GM18511 (cell line): ENCODE data around the gene PPP1CA.
A peak's percentile ranks its signal among the peaks of the same experiment; 100 is the strongest.

ENCODE experiments used
- ATAC-seq: cut with Tn5 transposase; IDR thresholded peaks from one replicate; pipeline ENCODE4 v1.9.1; 2021; ENCODE audit warnings: mild to moderate bottlenecking, moderate library complexity; ENCODE audit not compliant: unreplicated experiment

Gene PPP1CA

GRCh38 chr11:67418476-67419281, 17.0 kb upstream of the PPP1CA start:
- ATAC-seq: no peak

- no peak for ATAC-seq
Observed at GRCh38 chr11:67417425-67417824, 15.8 kb upstream of the PPP1CA start.

DNA sequence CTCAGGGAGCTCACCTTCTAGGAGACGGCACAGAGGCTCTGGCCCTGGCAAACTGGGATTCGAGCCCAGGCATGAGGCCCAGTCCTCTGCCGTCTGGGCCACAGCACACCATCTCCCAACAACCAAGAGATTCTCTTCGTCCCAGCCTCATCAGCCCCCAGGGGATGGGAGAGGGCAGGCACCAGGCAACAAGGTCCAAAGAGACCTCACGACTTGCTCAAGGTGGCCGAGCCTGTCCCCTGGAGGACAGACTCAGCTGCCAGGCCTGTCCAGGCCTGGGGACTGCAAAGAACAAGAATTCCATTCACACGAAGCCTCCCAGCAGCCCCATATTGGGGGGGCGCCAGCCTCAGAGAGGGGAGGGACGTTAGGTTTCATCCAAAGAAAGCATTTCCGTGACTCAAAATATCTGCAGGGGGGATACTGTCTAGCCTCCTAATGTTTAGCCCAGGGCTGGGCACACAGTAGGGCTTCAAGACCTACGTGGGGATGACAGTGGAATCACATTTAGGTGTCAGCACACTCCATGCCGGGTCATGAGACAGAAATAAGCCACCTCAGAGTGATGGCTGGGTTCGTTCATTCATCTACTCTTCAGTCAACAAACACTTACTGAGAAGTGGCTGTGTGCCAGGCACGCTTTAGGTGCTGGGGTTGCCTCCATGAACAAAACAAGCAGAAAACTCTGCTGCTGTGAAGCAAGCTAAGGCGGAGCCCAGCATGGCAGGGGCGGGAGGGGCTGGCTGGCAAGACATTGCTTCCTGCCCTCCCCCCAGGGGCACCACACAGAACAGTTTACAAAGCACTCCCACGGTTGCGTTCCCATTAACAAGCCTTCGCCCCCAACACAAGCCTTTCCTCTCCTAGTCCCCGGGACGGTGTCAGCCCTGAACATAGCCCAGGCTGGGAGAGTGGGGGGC, 15.0 kb upstream of the PPP1CA start:
- ATAC-seq: no peak

GRCh38 chr11:67415501-67416304, 14.0 kb upstream of the PPP1CA start, which contains the start of gene CARNS1:
CARNS1 (plus strand) TSS chr11:67415678; CDS start chr11:67416200, 522 bp downstream.
- no peak for ATAC-seq

DNA sequence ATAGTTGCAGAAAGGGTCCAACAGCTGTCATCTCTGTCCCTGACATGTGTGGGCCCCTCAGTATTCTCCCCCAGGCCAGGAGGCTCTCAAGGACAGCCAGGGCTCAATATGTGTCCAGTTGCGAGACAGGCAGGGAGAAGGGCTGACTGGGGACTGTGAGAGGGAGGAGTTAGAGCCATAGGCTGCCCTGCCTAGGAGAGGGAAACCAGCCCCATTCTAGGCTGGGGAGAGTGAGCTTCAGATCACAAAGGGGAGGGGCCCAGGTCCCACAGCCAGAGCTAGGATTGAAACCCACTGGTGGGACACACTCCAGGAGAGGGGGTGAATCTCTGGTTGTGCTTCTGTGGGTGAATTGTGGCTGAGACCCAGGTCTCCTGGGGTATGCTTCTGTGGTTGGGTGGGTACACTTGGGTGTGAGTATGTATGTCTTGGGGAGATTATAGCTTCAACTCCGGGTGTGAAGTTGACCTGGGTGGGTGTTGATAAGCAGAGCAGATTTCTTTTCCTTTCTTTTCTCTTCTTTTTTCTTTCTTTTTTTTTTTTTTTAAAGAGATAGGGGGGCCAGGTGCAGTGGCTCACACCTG, 11.7 kb upstream of the PPP1CA start:
- ATAC-seq: no peak

DNA sequence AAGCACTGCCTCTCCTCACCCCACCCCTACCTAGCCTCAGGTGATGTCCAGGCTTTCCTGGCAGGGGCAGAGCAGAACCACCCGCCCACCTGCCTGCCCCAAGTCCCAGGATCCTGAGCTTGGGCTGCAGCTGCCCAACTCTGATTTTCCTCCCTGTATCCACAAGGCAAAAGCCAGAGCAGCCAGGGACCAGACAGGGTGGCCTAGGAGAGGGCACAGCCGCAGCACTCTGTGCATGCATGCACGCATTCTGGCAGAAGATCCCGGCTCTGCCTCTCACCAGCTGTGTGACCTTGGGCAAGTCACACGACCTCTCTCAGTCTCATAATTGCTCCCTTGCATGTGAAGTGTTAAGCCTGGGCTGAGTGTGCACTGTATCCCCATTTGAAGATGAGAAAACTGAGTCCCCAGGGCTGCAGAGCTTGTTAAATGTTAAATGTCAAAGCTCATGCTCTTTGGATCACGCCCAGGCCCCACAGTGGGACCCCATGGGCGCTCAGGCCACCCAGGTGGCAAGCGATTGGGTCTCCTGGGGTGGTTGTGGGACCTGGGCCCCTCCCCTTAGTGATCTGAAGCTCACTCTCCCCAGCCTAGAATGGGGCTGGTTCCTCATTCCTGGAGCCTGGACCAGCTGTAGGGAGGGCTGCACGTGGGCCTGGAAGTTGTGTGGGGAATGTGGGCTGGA, 11.0 kb upstream of the PPP1CA start:
- ATAC-seq: no peak

- ATAC-seq: no peak
Observed at GRCh38 chr11:67411785-67412152, 10.1 kb upstream of the PPP1CA start.

DNA sequence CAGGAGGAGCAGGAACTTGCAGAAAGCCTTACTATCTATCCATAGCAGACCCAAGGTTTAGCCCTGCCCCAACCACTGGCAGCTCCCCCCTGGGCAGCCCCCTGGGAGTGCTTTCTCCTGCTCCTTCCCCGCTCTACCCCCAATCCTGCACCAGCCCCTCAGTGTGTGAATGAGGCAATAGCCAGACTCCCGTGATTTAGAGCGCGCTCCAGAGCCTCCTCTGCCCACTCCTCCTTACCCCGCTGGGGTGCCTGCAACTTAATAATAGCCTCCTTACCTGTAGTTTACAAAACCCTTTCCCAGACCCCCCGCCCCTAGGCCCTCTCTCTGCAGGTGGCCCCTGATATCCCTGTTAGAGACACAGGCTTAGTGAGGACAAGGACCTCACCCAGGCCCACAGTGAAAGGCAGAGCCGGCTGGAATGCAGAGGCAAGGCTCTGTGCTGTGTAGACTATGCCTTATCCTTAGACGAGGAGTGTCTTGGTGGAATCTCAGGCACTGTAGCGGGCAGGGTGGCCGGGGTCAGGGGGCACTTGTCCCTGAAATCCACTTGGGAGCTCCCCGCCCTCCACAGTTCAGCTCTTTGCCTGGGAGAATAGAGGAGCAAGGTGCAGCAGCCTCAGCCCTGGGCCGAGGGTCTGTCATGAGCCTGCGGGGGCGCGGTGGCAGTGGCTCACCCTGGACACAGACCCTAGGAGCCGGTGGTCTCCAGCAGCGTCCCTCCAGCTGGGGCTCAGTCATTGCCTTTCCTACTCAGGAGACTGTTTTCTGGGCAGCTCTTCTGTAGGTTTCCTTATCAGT, 9.5 kb upstream of the PPP1CA start:
- no peak for ATAC-seq

GRCh38 chr11:67410369-67410831, 8.7 kb upstream of the PPP1CA start:
- ATAC-seq: no peak

DNA sequence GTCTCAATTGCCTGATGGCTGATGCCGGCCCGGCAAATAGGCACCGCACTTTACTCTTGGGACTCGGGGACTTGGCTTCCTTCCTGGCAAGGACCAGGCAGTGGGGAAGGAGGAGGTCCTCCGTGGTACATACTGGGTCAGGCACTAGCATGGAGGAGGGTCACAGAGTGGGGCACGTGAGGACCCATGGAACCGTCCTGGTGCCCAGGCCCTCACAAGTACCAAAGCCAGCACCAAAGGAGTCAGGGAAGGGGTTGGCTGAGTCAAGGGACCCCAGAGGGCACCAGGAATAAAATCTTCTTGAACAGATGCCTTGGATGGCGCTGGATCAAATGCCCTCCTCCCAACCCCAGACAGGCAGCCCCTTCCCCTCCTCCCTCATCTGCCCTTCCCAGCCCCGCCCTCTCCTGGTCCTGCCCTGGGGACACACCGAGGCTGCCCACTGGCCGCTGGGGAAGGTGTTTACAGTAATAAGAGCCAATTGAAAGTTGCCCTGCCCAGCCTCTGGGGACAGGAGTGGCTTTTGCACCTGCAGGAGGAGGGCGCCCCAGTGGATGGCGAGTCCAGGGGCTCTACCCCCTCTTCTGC, 8.2 kb upstream of the PPP1CA start:
- ATAC-seq: no peak

DNA sequence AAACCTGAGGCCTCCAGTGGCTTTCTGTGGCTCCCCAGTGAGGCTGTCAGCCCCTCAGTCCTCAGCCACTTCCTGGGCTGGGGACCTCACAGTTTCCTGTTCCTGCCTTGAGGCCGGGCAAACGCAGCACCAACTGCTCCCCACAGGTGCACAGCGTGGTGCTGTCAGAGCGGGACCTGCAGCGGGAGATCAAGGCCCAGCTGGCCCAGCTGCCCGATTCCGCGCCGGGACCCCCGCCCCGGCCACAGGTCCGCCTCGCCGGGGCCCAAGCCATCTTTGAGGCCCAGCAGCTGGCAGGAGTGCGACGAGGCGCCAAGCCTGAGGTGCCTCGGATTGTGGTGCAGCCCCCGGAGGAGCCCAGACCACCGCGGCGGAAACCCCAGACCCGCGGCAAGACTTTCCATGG, 7.6 kb upstream of the PPP1CA start:
- peak; percentile 53 for ATAC-seq

DNA sequence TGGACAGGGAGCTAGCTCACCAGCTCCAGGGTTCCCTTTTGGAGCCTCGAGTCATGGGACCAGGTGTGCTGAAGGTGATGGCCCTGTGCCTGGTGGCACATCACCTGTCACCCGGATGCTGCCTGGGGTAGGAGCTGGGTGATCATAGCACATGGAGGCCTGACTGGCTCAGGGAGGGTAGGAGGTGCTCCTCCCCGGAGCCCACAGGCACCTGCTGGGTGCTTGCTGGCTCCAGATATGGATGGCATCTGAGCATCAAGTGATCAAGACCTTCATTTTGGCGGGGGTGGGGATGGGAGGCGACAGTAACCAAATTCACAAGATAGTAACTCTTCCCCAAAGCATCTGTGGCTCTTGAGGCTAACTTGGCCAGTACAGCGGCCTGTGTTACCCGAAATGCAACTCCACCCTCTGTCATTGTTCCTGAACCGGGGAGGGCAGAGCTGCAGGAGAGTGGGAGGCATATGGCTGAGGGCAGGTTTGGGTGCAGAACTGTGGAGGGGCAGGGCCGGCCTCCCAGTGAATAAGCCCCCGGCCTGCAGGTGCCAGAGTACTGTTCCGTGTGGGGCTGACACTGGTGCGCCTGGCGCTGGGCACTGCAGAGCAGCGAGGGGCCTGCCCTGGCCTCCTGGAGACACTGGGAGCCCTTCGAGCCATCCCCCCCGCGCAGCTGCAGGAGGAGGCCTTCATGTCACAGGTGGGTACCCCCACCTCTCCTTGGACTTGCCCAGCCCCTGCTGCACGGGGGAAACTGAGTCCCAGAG, 7.0 kb upstream of the PPP1CA start:
- ATAC-seq: no peak

GRCh38 chr11:67407688-67408163, 6.1 kb upstream of the PPP1CA start:
- no peak for ATAC-seq

- no peak for ATAC-seq
Observed at GRCh38 chr11:67406969-67407687, 5.5 kb upstream of the PPP1CA start.

DNA sequence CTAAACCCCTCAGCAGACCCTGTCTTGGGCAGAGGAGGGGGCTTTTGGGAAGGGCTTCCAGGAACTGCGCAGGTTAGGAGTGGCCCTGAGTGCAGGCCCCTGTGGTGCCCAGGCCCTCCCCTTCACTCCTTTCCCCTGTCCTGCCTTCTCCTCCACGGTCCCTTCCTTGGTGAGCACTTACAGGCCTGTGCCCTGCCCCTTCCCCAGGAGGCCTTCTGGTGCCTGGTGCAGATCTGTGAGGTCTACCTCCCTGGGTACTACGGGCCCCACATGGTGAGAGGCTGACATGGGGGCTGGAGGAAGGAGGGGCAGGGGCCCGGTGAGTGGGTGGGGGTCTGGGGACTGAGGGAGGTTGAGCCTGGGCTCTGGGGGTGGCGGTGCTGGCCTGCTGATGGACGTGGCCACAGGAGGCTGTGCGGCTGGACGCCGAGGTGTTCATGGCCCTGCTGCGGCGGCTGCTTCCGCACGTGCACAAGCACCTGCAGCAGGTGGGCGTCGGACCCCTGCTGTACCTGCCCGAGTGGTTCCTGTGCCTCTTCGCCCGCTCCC, 4.8 kb upstream of the PPP1CA start:
- ATAC-seq: no peak

GRCh38 chr11:67405688-67406339, 4.2 kb upstream of the PPP1CA start:
- no peak for ATAC-seq

- no peak for ATAC-seq
Observed at GRCh38 chr11:67405196-67405567, 3.5 kb upstream of the PPP1CA start.
